A549 (cell line): ENCODE data around the gene KRT32. TPM values are rescaled to one million over a fixed set of nuclear protein-coding genes. Genes with fewer than 3 reads are reported as not detected.

ENCODE experiments used
- ATAC-seq, 2 experiments: fragments of 200-7000 bp in 1 of 2; fragments of >200 bp in 1 of 2; cut with Nextera tagmentation in 1 of 2; cut with Tn5 transposase in 1 of 2; 3 replicates each; pipeline versions ENCODE4 v1.8.0 to v1.9.1; 2018 to 2020; ENCODE audit warnings: mild to moderate bottlenecking in 1 of 2, moderate library complexity in 1 of 2
- CTCF ChIA-PET: fragments of 300-600 bp; sonication (Branson Sonifier 250); formaldehyde crosslinking; extraction: SDS; loops from one replicate; lab custom pipeline; 2021; ENCODE audit warnings: antibody characterized with exemption, inconsistent platforms; lab: Yijun Ruan, JAX
- POLR2A ChIA-PET: fragments of 350-600 bp; formaldehyde crosslinking; extraction: SDS; loops from one replicate; lab custom pipeline; 2021; ENCODE audit warnings: antibody characterized with exemption, inconsistent platforms; lab: Yijun Ruan, JAX
- DNase-seq, 2 experiments: peaks; one replicate each; pipeline versions ENCODE4 v3.0.0 to v3.0.0-alpha.2; 2011 to 2016; ENCODE audit warnings: low read depth in 1 of 2, low spot score in 1 of 2
- FAIRE-seq: peaks from 2 replicates; lab custom pipeline; 2011; peaks lifted over from hg19 to GRCh38; lab: Jason Lieb, UNC
- H3K27ac ChIP-seq, 2 experiments: fragments of >200 bp; sonication (Bioruptor Twin); formaldehyde crosslinking; 3 replicates each; pipeline ENCODE4 v1.5.1; 2016 to 2017
- H3K4me1 ChIP-seq: fragments of >200 bp; sonication (Bioruptor Twin); formaldehyde crosslinking; 3 replicates; pipeline ENCODE4 v1.6.1; 2016
- H3K4me2 ChIP-seq: fragments of >200 bp; sonication (Bioruptor Twin); formaldehyde crosslinking; 3 replicates; pipeline ENCODE4 v1.6.1; 2016
- H3K4me3 ChIP-seq: fragments of >200 bp; sonication (Bioruptor Twin); formaldehyde crosslinking; 3 replicates; pipeline ENCODE4 v1.5.1; 2016
- H3K9me3 ChIP-seq: fragments of >200 bp; sonication (Bioruptor Twin); formaldehyde crosslinking; 3 replicates; pipeline ENCODE4 v1.6.1; 2016
- BHLHE40 ChIP-seq: IDR thresholded peaks from 2 replicates; pipeline ENCODE4 v1.6.1; 2012; ENCODE audit warnings: low read depth, low read length, inconsistent platforms
- CHD4 ChIP-seq: fragments of 200-600 bp; sonication (generic); IDR thresholded peaks from 2 replicates; pipeline ENCODE4 v1.6.1; 2016; ENCODE audit warnings: antibody characterized with exemption, mild to moderate bottlenecking, borderline replicate concordance
- EHMT2 ChIP-seq: fragments of 200-600 bp; sonication (generic); IDR thresholded peaks from 2 replicates; pipeline ENCODE4 v1.6.1; 2016; ENCODE audit warnings: antibody characterized with exemption, low read depth, mild to moderate bottlenecking, moderate library complexity
- FOSB ChIP-seq: fragments of 250-450 bp; sonication (Bioruptor Pico); IDR thresholded peaks from 2 replicates; pipeline ENCODE4 v1.5.0; 2020; ENCODE audit warnings: mild to moderate bottlenecking, moderate library complexity
- FOSL2 ChIP-seq, 2 experiments: fragments of 450-650 bp in 1 of 2; fragments of >200 bp in 1 of 2; sonication (Bioruptor Twin) in 1 of 2; formaldehyde crosslinking; IDR thresholded peaks; 2 replicates each; pipeline versions ENCODE4 v1.5.0 to v1.6.1; 2016 to 2020; ENCODE audit warnings: mild to moderate bottlenecking in 1 of 2, moderate library complexity in 1 of 2
- HDAC2 ChIP-seq: fragments of 200-600 bp; sonication (generic); IDR thresholded peaks from 2 replicates; pipeline ENCODE4 v1.6.1; 2016
- HEYL ChIP-seq: fragments of 250-450 bp; sonication (Bioruptor Pico); IDR thresholded peaks from 2 replicates; pipeline ENCODE4 v1.8.0; 2021; ENCODE audit warnings: mild to moderate bottlenecking, moderate library complexity
- KDM5A ChIP-seq: fragments of 200-600 bp; sonication (generic); IDR thresholded peaks from 2 replicates; pipeline ENCODE4 v1.6.1; 2016; ENCODE audit warnings: antibody characterized with exemption, mild to moderate bottlenecking
- MAFK ChIP-seq: fragments of 450-650 bp; IDR thresholded peaks from 2 replicates; pipeline ENCODE4 v1.6.1; 2014; ENCODE audit not compliant: partially characterized antibody
- MAZ ChIP-seq: fragments of 150-350 bp; IDR thresholded peaks from 2 replicates; pipeline ENCODE4 v1.6.1; 2014; ENCODE audit warnings: antibody characterized with exemption, low read depth, low read length, borderline replicate concordance
- MYC ChIP-seq: IDR thresholded peaks from 2 replicates; pipeline ENCODE4 v1.6.1; 2012; ENCODE audit warnings: mild to moderate bottlenecking, inconsistent platforms, low read length, improper control_type of control experiment, borderline replicate concordance
- NFE2L2 ChIP-seq: fragments of 150-350 bp; conservative IDR thresholded peaks from 2 replicates; pipeline ENCODE4 v1.6.1; 2014; ENCODE audit warnings: low read length
- NPAS2 ChIP-seq: fragments of 250-450 bp; sonication (Bioruptor Pico); IDR thresholded peaks from 2 replicates; pipeline ENCODE4 v1.8.0; 2022; ENCODE audit warnings: mild to moderate bottlenecking, moderate library complexity, borderline replicate concordance
- POLR2AphosphoS2 ChIP-seq: conservative IDR thresholded peaks from 2 replicates; pipeline ENCODE4 v1.6.1; 2012; ENCODE audit warnings: low read length, improper control_type of control experiment, inconsistent platforms
- RAD21 ChIP-seq, 2 experiments: fragments of >200 bp in 1 of 2; sonication (Bioruptor Twin) in 1 of 2; formaldehyde crosslinking in 1 of 2; IDR thresholded peaks in 1 of 2; conservative IDR thresholded peaks in 1 of 2; 2 replicates in 1 of 2; 3 replicates in 1 of 2; pipeline ENCODE4 v1.6.1; 2012 to 2018; ENCODE audit warnings: inconsistent platforms in 1 of 2
- RARB ChIP-seq: fragments of 250-450 bp; sonication (Bioruptor Pico); IDR thresholded peaks from 2 replicates; pipeline ENCODE4 v1.8.0; 2021; ENCODE audit warnings: mild to moderate bottlenecking, moderate library complexity
- WGBS: methylation state at CpG from one replicate; pipeline ENCODE4 v1.1.6; 2017; ENCODE audit errors: missing lambda C conversion rate; 5-methylcytosine and 5-hydroxymethylcytosine counted together
- polyA plus RNA-seq, 4 experiments: library from polyadenylated mRNA; depleted of rRNA in 3 of 4; stranded (reverse); fragments of >200 nt; fragmentation: RNase III in 1 of 4; extraction: RNeasy Plus Mini Kit Qiagen cat#74134 plus additional on column Dnase treatment in 1 of 4; gene quantifications; 2 replicates in 3 of 4; 3 replicates in 1 of 4; pipeline ENCODE4 v1.2.3, GENCODE V29; 2011 to 2017
- TF ChIP-seq, protein P1 (sequence below): fragments of 200-600 bp; sonication (generic); IDR thresholded peaks from 2 replicates; pipeline ENCODE4 v1.6.1; 2016; ENCODE audit warnings: antibody characterized with exemption, mild to moderate bottlenecking, moderate library complexity
- TF ChIP-seq, protein P2 (sequence below): fragments of >200 bp; sonication (Bioruptor Twin); formaldehyde crosslinking; IDR thresholded peaks from 3 replicates; pipeline ENCODE4 v1.6.1; 2016
- TF ChIP-seq, protein P3 (sequence below): IDR thresholded peaks from 2 replicates; pipeline ENCODE4 v1.6.1; 2012; ENCODE audit warnings: low read depth, borderline replicate concordance
- TF ChIP-seq, protein P4 (sequence below): fragments of >200 bp; sonication (Bioruptor Twin); formaldehyde crosslinking; IDR thresholded peaks from 3 replicates; pipeline ENCODE4 v1.5.1; 2016
- TF ChIP-seq, protein P5 (sequence below): fragments of 250-450 bp; sonication (Bioruptor Pico); IDR thresholded peaks from 2 replicates; pipeline ENCODE4 v1.5.0; 2021; ENCODE audit warnings: mild to moderate bottlenecking, moderate library complexity, borderline replicate concordance

Gene KRT32
- polyA plus RNA-seq, 2 of the 4 experiments (the other 2 are of a cell fraction) = not detected

DNA sequence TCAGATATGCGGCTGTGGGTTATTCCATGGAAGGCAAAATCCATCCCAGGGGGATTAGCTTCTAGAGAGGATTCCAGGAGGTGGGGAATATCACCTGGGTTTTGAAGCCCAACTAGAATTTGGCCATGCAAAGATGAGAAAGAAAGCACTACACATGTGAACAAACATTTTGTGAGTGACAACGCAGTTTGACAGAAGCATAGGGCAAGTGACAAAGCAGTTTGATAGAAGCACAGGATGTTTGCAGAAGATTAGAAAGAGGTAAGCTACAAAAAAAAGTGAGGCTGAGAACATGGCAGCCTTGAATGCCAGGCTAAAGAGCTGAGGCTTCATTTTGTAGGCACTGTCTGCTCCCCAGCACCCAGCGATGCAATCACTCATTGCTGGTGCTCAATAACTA, 14.1 kb downstream of the KRT32 start (continued):
- TF ChIP-seq MYC = no peak
- TF ChIP-seq FOSB = no peak

DNA sequence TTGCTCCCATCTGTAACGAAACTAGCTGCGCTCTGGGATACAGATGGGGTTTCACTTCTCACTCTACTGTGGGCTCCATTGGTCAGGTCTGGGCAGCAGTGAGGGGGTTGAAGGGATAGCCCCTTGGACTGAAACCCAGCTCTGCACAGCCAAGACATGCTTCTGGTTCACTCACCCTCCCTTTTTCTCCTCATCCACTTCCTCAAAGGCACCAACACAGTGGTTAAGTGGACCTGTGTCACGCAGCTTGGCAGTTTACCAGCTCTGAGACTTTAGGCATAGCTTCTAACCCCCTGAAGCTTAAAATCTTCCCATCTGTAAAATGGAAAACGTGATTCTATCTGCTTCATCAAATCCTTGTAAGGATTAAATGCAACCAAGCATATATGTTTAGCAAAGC, 14.9 kb downstream of the KRT32 start:
- DNase-seq = no peak
- Histone ChIP-seq H3K9me3 (no peaks in the 10 kb centered on the region), H3K4me1 (no peaks in the 10 kb centered on the region), H3K4me3 (no peak overlapping the region), H3K27ac (no peak overlapping the region), H3K4me2 (no peak overlapping the region)
- ChIA-PET CTCF (interaction anchor here (1.0 to 3.0 kb wide), 6 partner anchors 11 to 209 kb away, joined by 3 to 13 read pairs (median 3); no protein-coding TSS in a partner anchor), POLR2A (no interaction called here)
- no peak for ATAC-seq
- 47% methylated on average over 4 of the region's 4 CpGs for WGBS
- FAIRE-seq = peak; percentile 7
- TF ChIP-seq EHMT2 = no peak
- TF ChIP-seq, protein P1, sequence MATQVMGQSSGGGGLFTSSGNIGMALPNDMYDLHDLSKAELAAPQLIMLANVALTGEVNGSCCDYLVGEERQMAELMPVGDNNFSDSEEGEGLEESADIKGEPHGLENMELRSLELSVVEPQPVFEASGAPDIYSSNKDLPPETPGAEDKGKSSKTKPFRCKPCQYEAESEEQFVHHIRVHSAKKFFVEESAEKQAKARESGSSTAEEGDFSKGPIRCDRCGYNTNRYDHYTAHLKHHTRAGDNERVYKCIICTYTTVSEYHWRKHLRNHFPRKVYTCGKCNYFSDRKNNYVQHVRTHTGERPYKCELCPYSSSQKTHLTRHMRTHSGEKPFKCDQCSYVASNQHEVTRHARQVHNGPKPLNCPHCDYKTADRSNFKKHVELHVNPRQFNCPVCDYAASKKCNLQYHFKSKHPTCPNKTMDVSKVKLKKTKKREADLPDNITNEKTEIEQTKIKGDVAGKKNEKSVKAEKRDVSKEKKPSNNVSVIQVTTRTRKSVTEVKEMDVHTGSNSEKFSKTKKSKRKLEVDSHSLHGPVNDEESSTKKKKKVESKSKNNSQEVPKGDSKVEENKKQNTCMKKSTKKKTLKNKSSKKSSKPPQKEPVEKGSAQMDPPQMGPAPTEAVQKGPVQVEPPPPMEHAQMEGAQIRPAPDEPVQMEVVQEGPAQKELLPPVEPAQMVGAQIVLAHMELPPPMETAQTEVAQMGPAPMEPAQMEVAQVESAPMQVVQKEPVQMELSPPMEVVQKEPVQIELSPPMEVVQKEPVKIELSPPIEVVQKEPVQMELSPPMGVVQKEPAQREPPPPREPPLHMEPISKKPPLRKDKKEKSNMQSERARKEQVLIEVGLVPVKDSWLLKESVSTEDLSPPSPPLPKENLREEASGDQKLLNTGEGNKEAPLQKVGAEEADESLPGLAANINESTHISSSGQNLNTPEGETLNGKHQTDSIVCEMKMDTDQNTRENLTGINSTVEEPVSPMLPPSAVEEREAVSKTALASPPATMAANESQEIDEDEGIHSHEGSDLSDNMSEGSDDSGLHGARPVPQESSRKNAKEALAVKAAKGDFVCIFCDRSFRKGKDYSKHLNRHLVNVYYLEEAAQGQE = no peak
- TF ChIP-seq, protein P2, sequence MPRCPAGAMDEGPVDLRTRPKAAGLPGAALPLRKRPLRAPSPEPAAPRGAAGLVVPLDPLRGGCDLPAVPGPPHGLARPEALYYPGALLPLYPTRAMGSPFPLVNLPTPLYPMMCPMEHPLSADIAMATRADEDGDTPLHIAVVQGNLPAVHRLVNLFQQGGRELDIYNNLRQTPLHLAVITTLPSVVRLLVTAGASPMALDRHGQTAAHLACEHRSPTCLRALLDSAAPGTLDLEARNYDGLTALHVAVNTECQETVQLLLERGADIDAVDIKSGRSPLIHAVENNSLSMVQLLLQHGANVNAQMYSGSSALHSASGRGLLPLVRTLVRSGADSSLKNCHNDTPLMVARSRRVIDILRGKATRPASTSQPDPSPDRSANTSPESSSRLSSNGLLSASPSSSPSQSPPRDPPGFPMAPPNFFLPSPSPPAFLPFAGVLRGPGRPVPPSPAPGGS = no peak

DNA sequence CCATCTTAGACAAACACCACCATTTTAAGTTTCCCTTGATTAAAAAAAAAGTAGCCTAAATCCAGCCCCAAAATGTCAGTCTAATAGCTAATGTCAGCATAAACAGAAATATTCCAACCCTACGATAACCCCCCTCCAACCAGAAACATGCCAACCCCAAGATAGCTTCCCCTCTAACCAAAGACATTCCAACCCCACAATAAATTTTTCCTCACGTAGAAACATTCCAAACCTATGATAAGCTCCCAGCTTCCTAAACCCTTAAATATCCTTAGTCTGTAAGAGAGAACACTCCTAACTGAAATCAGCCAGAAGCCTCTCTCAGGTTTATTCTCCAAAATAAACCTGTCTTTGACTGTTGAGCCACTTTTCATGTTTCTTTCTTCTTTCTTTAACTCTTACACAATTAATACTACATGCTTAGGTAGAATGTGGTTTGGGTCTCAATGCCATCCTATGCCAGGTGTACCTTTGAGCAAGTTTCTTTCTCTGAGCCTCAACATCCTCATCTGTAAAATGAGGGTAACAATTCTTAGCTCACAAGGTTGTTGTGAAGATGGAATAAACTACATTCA, 15.9 kb downstream of the KRT32 start:
- Histone ChIP-seq H3K4me3 (no peak overlapping the region), H3K27ac (no peak overlapping the region), H3K9me3 (no peaks in the 10 kb centered on the region), H3K4me1 (no peaks in the 10 kb centered on the region), H3K4me2 (no peak overlapping the region)
- ChIA-PET CTCF (interaction anchor here (1.1 to 3.0 kb wide), 4 partner anchors 12 to 196 kb away, joined by 3 to 13 read pairs (median 4); no protein-coding TSS in a partner anchor), POLR2A (no interaction called here)
- peak; percentile 34 for TF ChIP-seq MAFK
- TF ChIP-seq, protein P3, sequence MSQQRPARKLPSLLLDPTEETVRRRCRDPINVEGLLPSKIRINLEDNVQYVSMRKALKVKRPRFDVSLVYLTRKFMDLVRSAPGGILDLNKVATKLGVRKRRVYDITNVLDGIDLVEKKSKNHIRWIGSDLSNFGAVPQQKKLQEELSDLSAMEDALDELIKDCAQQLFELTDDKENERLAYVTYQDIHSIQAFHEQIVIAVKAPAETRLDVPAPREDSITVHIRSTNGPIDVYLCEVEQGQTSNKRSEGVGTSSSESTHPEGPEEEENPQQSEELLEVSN = no peak
- no peak for FAIRE-seq
- WGBS = 35% methylated on average over 2 of the region's 2 CpGs
- ATAC-seq = no peak
- DNase-seq = no peak

DNA sequence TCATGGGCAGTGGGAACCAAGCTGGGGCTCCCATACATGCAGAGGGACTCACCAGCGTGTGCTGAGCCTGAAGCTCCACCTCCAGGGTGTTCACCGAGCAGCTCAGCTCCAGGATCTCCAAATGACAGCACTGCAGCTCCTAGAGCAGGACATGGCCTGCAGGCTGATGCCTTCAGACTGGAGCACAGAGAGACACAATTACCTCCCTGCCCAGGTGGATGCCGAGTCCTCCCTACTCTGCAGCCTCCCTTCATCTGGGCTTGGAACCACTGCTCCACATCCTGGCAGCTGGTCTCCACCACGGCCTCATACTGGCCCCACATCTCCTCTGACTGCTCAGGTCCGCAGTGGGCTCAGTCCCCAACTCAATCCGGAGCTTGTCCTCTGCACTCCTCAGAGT, 18.2 kb downstream of the KRT32 start:
- 51% methylated on average over 6 of the region's 6 CpGs for WGBS
- Histone ChIP-seq H3K27ac (no peak overlapping the region), H3K9me3 (no peaks in the 10 kb centered on the region), H3K4me3 (no peak overlapping the region), H3K4me1 (no peaks in the 10 kb centered on the region), H3K4me2 (no peak overlapping the region)
- ATAC-seq (no peak; a peak in 2 of 6 replicates), FAIRE-seq (no peak), DNase-seq (no peak)
- ChIA-PET CTCF (interaction anchor here (0.9 to 3.0 kb wide), 5 partner anchors 9 to 200 kb away, joined by 3 to 15 read pairs (median 5); no protein-coding TSS in a partner anchor), POLR2A (no interaction called here)
- no peak for TF ChIP-seq HDAC2
- TF ChIP-seq, protein P4, sequence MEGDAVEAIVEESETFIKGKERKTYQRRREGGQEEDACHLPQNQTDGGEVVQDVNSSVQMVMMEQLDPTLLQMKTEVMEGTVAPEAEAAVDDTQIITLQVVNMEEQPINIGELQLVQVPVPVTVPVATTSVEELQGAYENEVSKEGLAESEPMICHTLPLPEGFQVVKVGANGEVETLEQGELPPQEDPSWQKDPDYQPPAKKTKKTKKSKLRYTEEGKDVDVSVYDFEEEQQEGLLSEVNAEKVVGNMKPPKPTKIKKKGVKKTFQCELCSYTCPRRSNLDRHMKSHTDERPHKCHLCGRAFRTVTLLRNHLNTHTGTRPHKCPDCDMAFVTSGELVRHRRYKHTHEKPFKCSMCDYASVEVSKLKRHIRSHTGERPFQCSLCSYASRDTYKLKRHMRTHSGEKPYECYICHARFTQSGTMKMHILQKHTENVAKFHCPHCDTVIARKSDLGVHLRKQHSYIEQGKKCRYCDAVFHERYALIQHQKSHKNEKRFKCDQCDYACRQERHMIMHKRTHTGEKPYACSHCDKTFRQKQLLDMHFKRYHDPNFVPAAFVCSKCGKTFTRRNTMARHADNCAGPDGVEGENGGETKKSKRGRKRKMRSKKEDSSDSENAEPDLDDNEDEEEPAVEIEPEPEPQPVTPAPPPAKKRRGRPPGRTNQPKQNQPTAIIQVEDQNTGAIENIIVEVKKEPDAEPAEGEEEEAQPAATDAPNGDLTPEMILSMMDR = no peak
- TF ChIP-seq RARB (CRISPR knock-in tag) = no peak
- no peak for TF ChIP-seq POLR2AphosphoS2
- TF ChIP-seq NPAS2 (CRISPR knock-in tag) = no peak
- TF ChIP-seq FOSL2 (IDR thresholded peaks at IDR 0.05) = no peak
- no peak for TF ChIP-seq FOSL2 (CRISPR knock-in tag; IDR thresholded peaks at IDR 0.05)
- no peak for TF ChIP-seq KDM5A
- no peak for TF ChIP-seq NFE2L2
- no peak for TF ChIP-seq MAZ
- TF ChIP-seq HEYL (CRISPR knock-in tag) = no peak
- no peak for TF ChIP-seq CHD4
- TF ChIP-seq, protein P5, sequence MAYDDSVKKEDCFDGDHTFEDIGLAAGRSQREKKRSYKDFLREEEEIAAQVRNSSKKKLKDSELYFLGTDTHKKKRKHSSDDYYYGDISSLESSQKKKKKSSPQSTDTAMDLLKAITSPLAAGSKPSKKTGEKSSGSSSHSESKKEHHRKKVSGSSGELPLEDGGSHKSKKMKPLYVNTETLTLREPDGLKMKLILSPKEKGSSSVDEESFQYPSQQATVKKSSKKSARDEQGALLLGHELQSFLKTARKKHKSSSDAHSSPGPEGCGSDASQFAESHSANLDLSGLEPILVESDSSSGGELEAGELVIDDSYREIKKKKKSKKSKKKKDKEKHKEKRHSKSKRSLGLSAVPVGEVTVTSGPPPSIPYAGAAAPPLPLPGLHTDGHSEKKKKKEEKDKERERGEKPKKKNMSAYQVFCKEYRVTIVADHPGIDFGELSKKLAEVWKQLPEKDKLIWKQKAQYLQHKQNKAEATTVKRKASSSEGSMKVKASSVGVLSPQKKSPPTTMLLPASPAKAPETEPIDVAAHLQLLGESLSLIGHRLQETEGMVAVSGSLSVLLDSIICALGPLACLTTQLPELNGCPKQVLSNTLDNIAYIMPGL = no peak
- no peak for TF ChIP-seq RAD21 (conservative IDR thresholded peaks at IDR 0.05 in 1 of 2, IDR thresholded peaks at IDR 0.05 in 1 of 2)
- TF ChIP-seq MYC = no peak
- TF ChIP-seq BHLHE40 = no peak
